ENCODE measurements around the gene FAS. TPM values are rescaled to one million over a fixed set of nuclear protein-coding genes. Genes with fewer than 3 reads are reported as not detected.
"Not testable (repeated sequence)": the region's sequence is repeated elsewhere in the genome, so short reads cannot be mapped to it uniquely, and the experiment has no call there.

Gene FAS
- total RNA-seq, 2 experiments from 2014 or later = 7.7 to 19.2 TPM

DNA sequence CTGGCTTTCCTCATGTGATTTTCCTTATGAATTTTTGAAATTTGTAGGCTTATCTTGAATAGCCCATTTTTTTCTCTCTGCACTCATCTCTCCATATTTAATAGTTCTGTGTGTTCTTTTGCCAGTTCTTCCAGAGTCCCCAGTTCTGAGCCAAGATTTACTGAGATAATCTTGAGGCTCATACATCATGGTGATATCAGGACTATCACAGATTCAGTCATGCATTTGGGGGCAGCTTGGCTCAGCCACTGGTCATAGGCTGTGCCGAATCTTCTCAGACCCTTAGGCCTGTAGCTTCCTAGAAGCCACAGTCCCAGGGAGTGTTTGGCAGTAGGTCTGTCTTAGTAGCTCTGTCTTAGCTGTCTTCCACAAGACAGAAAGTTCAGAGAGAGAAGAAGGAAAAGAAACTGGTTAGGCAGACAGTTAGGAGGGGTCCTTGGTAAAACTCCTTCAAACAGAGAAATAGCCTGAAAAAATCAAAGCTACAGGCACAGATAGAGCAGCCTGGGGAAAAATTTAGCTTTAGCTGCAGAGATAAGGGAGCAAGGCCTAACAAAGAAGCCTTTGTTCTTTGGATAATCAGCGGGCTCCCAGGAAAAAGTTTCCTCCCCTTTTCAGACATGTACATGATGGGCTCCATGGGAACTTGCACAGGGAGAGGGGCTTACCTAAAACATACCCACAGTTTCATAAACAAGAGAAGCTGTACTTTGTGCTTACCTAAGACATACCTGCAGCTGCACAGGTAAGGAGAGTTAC, 29.1 kb downstream of the FAS start:
- intact Hi-C loops (cut with micrococcal nuclease; ENCODE audit: unreplicated experiment) = no loop called here

DNA sequence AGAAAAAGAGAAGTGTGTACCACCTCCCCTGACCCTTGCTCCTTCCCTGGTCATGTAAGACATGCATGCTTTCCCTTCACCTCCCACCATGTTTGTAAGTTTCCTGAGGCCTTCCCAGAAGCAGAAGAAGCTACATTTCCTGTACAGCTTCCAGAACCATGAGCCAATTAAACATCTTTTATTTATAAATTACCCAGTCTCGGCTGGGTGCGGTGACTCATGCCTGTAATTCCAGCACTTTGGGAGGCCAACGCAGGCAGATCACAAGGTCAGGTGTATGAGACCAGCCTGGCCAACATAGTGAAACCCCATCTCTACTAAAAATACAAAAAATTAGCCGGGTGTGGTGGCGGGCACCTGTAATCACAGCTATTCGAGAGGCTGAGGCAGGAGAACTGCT, 30.9 kb downstream of the FAS start:
- H2AFZ ChIP-seq (ENCODE audit: low read length); H3K4me3 ChIP-seq (ENCODE audit: low read depth, low read length, poor library complexity, severe bottlenecking); POLR2A ChIA-PET; intact Hi-C loops (cut with micrococcal nuclease; ENCODE audit: unreplicated experiment); BruUV-seq (replicated peaks); H3K9me3 ChIP-seq (ENCODE audit: low read length); CTCF ChIA-PET (ENCODE audit: unreplicated experiment); DNase-seq (ENCODE audit: low spot score); H4K20me1 ChIP-seq (ENCODE audit: insufficient read depth, low read length); H3K79me2 ChIP-seq (ENCODE audit: insufficient read depth, low read depth, low read length); H3K4me2 ChIP-seq (ENCODE audit: low read length); H3K9me2 ChIP-seq (ENCODE audit: insufficient read depth, low read length); H3K27ac ChIP-seq (ENCODE audit: low read depth, low read length, poor library complexity, severe bottlenecking); H3K4me1 ChIP-seq (ENCODE audit: insufficient read depth, low read length, poor library complexity, severe bottlenecking): not testable (repeated sequence)
- H3K36me3 ChIP-seq (ENCODE audit: insufficient read depth, low read length) = peaks cover 28% of the 10 kb centered on the region

More for the DNA sequence above, 29.1 kb downstream of the FAS start:
- Histone ChIP-seq H3K79me2 (ENCODE audit: insufficient read depth, low read depth, low read length) (no peaks in the 10 kb centered on the region), H3K9me3 (ENCODE audit: low read length) (0 out of 2 replicates have a peak, but pooled peaks cover 4% of the 10 kb centered on the region), H3K4me1 (ENCODE audit: insufficient read depth, low read length, poor library complexity, severe bottlenecking) (no peaks in the 10 kb centered on the region), H3K9me2 (ENCODE audit: insufficient read depth, low read length) (no peaks in the 10 kb centered on the region), H3K27ac (ENCODE audit: low read depth, low read length, poor library complexity, severe bottlenecking) (no peak overlapping the region), H2AFZ (ENCODE audit: low read length) (no peak overlapping the region), H4K20me1 (ENCODE audit: insufficient read depth, low read length) (no peaks in the 10 kb centered on the region), H3K4me2 (ENCODE audit: low read length) (no peak overlapping the region), H3K4me3 (ENCODE audit: low read depth, low read length, poor library complexity, severe bottlenecking) (no peak overlapping the region), H3K36me3 (ENCODE audit: insufficient read depth, low read length) (peaks cover 33% of the 10 kb centered on the region)
- no peak for DNase-seq (ENCODE audit: low spot score)
- BruUV-seq (replicated peaks) = no TSS peak
- TF ChIP-seq, protein P1, sequence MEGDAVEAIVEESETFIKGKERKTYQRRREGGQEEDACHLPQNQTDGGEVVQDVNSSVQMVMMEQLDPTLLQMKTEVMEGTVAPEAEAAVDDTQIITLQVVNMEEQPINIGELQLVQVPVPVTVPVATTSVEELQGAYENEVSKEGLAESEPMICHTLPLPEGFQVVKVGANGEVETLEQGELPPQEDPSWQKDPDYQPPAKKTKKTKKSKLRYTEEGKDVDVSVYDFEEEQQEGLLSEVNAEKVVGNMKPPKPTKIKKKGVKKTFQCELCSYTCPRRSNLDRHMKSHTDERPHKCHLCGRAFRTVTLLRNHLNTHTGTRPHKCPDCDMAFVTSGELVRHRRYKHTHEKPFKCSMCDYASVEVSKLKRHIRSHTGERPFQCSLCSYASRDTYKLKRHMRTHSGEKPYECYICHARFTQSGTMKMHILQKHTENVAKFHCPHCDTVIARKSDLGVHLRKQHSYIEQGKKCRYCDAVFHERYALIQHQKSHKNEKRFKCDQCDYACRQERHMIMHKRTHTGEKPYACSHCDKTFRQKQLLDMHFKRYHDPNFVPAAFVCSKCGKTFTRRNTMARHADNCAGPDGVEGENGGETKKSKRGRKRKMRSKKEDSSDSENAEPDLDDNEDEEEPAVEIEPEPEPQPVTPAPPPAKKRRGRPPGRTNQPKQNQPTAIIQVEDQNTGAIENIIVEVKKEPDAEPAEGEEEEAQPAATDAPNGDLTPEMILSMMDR (conservative IDR thresholded peaks at IDR 0.05; ENCODE audit: low read length) = no peak
- TF ChIP-seq EZH2phosphoT487 (IDR thresholded peaks at IDR 0.05; ENCODE audit: borderline replicate concordance, low read depth, low read length) = no peak
- POLR2A ChIA-PET = no interaction called here
- CTCF ChIA-PET (ENCODE audit: unreplicated experiment) = interaction anchor here (0.6 kb wide), 1 partner anchor 183 kb away, joined by 3 read pairs; no protein-coding TSS in a partner anchor

DNA sequence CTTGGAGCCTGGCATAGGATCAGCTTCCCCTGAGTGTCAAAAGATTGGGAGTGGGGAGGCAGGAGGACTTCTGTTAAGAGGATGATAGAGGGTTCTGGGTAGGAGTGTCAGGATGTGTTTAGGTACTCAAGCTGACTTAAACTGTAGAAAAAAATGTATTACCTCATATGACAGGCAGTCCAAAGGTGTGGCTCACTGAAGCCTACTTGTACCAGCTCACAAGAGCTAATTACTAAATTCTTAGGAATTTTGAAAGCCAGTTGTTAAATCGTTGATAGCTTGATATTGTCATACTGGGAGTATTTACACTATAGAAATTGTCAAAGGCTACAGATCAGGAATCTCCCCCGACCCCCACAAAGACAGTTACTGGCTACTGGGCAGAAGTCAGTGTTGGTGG, 32.1 kb downstream of the FAS start:
- no peak for DNase-seq (ENCODE audit: low spot score)
- H3K27ac ChIP-seq (ENCODE audit: low read depth, low read length, poor library complexity, severe bottlenecking) = no peak overlapping the region
- H2AFZ ChIP-seq (ENCODE audit: low read length) = no peak overlapping the region
- peaks cover 28% of the 10 kb centered on the region for H3K36me3 ChIP-seq (ENCODE audit: insufficient read depth, low read length)
- H3K4me3 ChIP-seq (ENCODE audit: low read depth, low read length, poor library complexity, severe bottlenecking) = no peak overlapping the region
- H3K4me1 ChIP-seq (ENCODE audit: insufficient read depth, low read length, poor library complexity, severe bottlenecking) = no peaks in the 10 kb centered on the region
- no peaks in the 10 kb centered on the region for H3K79me2 ChIP-seq (ENCODE audit: insufficient read depth, low read depth, low read length)
- TF ChIP-seq, protein P1 (conservative IDR thresholded peaks at IDR 0.05; ENCODE audit: low read length) = no peak
- no peak for TF ChIP-seq EZH2phosphoT487 (IDR thresholded peaks at IDR 0.05; ENCODE audit: borderline replicate concordance, low read depth, low read length)
- H3K9me2 ChIP-seq (ENCODE audit: insufficient read depth, low read length) = no peaks in the 10 kb centered on the region
- BruUV-seq (replicated peaks) = no TSS peak
- intact Hi-C loops (cut with micrococcal nuclease; ENCODE audit: unreplicated experiment) = no loop called here
- ChIA-PET CTCF (ENCODE audit: unreplicated experiment) (interaction anchor here (1.0 kb wide), 1 partner anchor 86 kb away, joined by 7 read pairs; no protein-coding TSS in a partner anchor), POLR2A (interaction anchor here (0.6 to 0.8 kb wide), 2 partner anchors 10 to 122 kb away, joined by 3 read pairs; no protein-coding TSS in a partner anchor)
- H4K20me1 ChIP-seq (ENCODE audit: insufficient read depth, low read length) = no peaks in the 10 kb centered on the region
- H3K9me3 ChIP-seq (ENCODE audit: low read length) = 0 out of 2 replicates have a peak, but pooled peaks cover 4% of the 10 kb centered on the region
- H3K4me2 ChIP-seq (ENCODE audit: low read length) = no peak overlapping the region
